NCI-H446 treated with DMSO at 0.1 percent for 48 hours (cell line): ENCODE results near the gene MFAP2.
A peak's percentile ranks its signal among the peaks of the same experiment; 100 is the strongest.

Experiments used
- DNase-seq: peaks from one replicate; lab custom pipeline; 2025; lab: John Stamatoyannopoulos, UW

Gene MFAP2

DNA sequence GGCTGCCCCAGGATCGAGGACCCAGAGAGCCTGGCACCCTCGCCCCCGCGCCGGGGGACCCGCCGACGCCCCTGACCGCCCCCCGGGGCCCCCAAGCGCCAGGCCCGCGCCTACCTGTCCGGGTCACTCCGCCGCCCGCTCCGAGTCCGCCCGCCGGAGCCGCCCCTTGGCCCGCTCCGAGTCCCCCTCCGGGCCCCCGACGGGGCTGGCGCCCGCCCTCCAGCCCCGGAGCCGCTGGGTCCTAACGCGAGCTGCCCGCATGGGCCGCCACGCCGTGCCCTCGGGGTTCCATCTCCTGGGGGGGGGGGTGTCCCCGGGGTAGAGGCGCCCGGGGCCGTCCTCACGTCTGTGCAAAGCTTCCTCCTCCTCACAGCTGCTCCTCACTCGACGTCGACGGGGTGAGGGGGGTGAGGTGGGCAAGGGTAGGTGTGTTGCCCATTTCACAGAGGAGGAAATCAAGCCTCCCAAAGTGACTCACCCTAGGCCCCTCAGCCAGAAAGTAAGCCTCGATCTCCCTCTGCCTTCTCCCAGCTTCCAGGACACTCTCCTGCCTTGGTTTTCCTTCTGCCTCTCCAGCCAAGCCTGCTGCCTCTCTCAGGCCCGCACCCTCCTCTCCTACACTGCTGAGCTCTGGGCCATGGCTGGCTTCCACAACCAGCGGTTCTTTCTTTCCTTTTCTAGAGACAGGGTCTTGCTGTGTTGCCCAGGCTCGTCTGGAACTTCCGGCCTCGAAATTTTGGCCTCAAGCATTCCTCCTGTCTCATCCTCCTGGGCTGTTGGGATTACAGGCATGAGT is at the start of gene MFAP2:
Gene MFAP2, minus strand, starts transcription at position 148 of the 796 bp plus-strand sequence. CDS start 2,347 bp downstream, outside the sequence.
- DNase-seq = no peak

DNA sequence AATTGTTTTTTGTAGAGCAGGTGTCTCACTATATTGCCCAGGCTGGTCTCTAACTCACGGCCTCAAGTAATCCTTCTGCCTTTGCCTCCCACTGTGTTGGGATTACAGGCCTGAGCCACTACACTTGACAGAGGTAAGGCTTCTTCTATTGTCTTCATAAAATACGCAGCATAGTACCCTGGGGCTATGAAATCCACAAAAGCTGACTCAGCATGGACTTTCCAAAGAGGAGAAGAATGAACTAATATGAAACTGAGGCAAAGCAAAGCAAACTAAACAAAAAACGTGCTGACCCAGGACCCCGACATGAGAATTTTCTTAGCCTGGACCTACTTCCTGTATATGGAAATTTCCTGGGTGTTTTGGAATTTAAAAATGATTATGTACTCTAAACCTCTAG is 49.8 kb upstream of the MFAP2 start:
- DNase-seq = no peak

DNA sequence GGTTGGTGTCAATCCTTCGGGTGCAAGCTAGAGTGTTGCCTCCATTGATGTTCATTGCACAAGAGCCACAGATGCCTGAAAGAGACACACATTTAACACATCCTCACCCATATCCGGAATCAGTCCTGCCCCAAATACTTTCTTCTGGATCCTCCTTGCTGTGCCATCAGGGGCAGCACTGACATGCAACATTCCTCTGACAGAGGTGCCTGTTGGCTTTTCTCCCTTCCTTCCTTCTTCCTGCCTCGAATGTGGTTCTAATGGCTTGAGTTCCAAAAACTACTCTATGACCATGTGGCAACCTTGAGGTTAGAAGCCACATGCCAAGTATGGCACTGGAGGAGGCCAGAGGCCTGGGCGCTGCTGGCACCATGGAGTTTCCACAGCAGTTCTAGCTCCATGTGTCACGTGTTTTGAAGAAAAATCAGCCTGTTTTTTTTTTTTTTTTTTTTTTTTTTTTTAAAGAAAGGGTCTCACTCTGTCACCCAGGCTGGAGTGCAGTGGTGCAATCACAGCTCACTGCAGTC is 48.3 kb upstream of the MFAP2 start:
- no peak for DNase-seq

DNA sequence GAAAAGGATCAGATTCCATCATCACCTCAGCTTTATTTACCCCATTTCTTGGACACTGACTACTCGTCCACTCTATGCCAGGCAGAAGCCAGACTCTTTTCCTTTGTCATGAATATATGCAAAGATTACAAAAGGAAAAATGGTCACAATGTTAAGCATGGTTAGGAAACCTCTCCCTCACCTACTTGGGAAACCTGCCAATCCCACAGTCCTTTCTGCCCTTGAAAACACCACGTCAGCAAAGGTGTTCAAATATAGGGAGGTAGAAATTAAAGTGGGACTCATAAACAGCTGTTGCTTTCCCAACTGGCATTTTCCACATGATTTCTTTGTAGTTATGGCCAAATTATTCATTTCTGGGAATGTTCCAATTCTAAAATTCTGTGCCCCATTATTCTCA is 47.5 kb upstream of the MFAP2 start:
- no peak for DNase-seq

GRCh38 chr1:17027403-17027802 is 47.0 kb upstream of the MFAP2 start:
- DNase-seq = no peak

DNA sequence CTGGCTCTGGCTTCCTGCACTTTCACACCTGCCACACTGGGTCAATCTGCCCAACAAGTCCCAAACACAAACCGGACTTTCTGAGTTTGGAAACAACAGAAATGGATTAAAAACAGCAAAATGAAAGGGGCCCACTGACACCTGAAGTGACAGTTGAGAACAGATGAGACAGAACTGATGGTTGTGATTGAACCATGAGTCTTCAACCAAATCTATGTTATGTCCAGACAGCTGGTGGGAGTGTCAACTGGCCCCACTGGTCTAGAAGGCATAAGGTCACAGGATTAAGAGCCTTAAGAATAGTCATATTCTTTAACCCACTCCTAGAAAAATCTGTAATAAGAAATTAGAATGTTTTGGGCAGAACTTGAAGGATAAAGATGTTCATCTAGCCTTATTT is 44.3 kb upstream of the MFAP2 start:
- no peak for DNase-seq

- DNase-seq = no peak
These were observed 43.2 kb upstream of the MFAP2 start for GRCh38 chr1:17023573-17023972.

GRCh38 chr1:17023102-17023501 is 42.7 kb upstream of the MFAP2 start:
- no peak for DNase-seq

GRCh38 chr1:17021896-17022295 is 41.5 kb upstream of the MFAP2 start:
- DNase-seq = no peak

GRCh38 chr1:17020502-17020901 is 40.1 kb upstream of the MFAP2 start:
- DNase-seq = no peak

GRCh38 chr1:17018849-17019248 is 38.4 kb upstream of the MFAP2 start:
- no peak for DNase-seq

GRCh38 chr1:17017435-17017834 is 37.0 kb upstream of the MFAP2 start:
- no peak for DNase-seq

- no peak for DNase-seq
These were observed 35.9 kb upstream of the MFAP2 start for GRCh38 chr1:17016317-17016661.

DNA sequence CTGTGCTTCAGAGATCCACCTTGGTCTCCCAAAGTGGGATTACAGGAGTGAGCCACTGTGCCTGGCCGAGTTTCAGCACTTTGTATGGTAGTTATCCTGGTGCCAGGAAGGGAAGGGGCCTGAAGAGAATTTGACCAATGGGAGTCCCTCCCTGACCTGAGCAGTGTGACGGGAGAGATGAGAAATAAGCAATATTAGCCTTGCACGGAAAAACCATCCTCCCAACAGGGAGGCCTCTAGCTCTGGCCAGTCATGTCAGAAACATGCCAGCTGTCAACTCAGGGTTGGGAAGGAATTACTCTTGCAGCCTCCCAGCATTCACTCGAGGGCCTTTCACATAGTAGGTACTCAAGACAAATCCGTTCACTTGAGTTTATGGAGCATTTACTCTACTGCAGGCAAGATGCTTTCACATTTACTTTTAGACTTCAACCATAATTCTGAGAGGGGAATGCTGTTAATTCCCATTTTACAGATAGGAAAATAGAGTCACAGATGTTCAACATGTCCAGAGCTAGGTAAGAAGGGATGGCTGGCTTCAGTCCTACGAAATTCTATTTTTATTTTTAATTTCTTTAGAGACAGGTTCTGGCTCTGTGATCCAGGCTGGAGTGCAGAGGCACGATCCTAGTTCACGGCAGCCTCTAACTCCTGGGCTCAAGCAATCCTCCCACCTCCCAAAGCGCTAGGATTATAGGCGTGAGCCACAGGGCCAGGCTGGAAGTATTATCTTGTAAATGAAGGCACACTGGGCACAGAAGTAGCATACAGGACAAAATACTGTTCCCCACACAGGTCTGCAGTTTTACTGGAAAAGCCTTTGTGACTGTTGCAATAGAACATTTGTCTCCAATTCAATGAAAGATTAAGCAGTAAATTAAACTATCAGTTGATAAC is 34.5 kb upstream of the MFAP2 start:
- DNase-seq = no peak

DNA sequence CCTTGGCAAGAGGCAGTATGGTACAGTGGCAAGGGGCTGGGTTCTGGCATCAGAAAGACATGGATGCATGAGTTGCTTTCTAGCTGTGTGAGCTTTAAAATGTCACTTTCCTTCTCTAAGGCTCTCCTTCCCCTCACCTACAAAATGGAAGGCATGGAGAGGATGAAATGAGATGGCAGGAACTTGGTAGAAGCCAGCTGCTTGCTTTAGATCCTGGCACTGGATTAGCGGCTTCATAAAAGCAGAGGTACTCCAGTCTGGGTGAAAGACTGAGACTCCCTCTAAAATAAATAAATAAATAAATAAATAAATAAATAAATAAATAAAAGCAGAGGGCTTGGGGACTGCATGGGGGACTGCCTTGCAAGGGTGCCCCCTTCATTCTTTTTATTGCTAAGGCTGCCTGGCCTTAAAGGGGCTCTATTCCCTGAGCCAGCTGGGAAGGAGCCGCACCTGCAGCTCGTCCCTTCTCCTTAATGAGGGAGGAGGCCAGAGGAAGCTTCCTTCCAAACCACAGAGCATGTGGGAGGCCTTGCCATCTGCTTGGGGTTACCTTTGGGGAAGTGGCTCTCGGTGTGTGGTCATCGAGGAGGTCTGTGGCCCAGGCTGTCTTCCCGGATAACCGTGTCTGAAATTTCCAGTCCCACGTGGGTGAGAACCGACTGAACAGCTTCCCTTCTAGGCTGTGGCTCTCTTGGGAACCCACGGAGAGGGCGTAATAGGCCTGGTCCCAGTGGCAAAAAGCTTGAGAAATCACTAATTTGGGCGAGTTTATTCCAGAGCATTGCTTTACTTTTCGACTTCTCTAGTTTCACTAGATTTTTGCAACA is 33.3 kb upstream of the MFAP2 start:
- DNase-seq = no peak

DNA sequence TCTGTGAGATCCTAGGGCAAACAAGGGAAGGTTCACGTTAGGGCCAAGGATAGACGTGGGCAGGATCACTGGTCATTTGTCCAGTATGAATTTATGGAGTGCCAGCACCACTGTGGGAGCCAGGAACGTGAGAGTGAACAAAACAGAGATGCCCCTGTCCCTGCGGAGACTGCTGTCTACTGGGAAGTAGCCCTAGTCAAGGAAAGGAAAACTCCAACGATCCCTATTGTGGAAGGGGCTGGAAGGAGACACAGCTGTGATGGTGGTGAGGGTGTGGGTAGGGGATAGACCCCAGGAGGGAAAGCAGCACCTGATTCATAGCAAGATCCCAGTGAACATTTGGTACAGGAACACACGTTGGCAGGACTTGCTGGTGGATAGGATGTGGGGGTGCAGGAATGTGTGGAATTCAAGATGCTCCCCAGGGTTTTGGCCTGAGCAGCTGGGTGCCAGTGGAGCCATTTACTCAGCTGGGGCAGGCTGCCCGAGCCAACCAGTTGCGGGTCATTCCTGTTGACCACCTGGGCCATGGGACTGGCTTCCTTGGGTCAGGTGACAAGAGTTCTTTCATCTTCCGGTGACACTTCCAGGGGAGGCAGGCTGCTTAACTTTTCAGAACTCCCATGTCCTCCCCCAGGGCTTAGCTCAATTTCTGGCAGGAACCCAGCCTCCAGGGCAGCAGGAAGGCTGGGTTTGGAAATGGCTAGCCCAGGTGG is 32.5 kb upstream of the MFAP2 start:
- DNase-seq = no peak

GRCh38 chr1:17011439-17012307 is 31.3 kb upstream of the MFAP2 start, which contains the start of gene ATP13A2:
Gene ATP13A2 (minus strand): TSS chr1:17011928. CDS start chr1:17011738, 190 bp downstream.
- DNase-seq = peak; percentile 32

DNA sequence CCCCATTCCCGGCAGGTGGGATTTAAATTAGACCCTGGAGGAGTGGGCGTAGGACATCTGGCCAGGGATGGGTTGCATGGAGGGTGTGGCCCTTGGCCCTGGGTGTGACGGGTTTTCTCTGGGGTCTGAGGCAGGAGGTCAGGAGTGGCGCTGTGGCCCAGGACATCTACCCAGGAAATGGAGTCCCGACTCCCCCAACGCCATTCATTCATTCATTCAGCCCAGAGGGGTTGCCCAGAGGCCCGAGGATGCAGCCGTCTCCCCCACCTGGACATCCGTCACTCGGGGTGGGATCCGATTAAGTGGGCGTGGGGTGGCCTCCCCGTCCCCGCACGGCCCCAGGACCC is 30.6 kb upstream of the MFAP2 start:
- no peak for DNase-seq

DNA sequence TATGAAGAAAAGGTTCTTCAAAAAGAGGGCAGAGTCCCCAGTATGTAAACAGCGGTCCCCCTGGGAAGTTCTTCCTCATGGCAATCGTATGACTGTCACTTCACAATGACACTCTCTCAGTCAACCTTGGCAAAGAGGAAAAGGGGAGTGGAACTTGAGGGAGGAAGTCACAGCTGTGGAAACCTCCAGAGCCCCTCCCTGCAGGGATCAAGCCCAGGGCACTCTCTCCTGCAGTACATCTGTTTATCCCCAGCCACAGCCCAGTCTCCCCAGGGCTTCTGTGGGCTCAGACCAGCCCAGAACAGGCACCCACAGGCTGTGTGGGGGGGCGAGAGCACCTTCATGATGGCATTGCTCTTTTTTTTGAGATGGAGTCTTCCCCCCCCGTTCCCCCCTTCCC is 29.3 kb upstream of the MFAP2 start:
- no peak for DNase-seq

- no peak for DNase-seq
These were observed 27.9 kb upstream of the MFAP2 start for GRCh38 chr1:17008208-17008855.
